MM.1S (cell line): ENCODE data around the gene ACOX3.
"Not testable (repeated sequence)": the region's sequence is repeated elsewhere in the genome, so short reads cannot be mapped to it uniquely, and the experiment has no call there.

Experiments used
- DNase-seq: peaks from one replicate; pipeline ENCODE4 v3.0.0-alpha.2; 2015
- H2AFZ ChIP-seq: fragments of 300-600 bp; sonication (generic); 2 replicates; pipeline ENCODE4 v1.6.0; 2016; ENCODE audit warnings: antibody characterized with exemption, low read length
- H3F3A ChIP-seq: fragments of 300-600 bp; sonication (generic); 2 replicates; pipeline ENCODE4 v1.6.1; 2016; ENCODE audit warnings: mild to moderate bottlenecking, antibody characterized with exemption, low read length, moderate library complexity, mixed read lengths; ENCODE audit not compliant: insufficient read depth
- H3K27ac ChIP-seq: fragments of 300-600 bp; sonication (generic); 2 replicates; pipeline ENCODE4 v1.5.1; 2016; ENCODE audit warnings: mild to moderate bottlenecking, low read length
- H3K27me3 ChIP-seq: fragments of 300-600 bp; sonication (generic); replicated peaks from 2 replicates; pipeline ENCODE4 v1.6.0; 2016; ENCODE audit warnings: low read length; ENCODE audit not compliant: insufficient read depth
- H3K36me3 ChIP-seq: fragments of 300-600 bp; sonication (generic); replicated peaks from 2 replicates; pipeline ENCODE4 v1.6.1; 2016; ENCODE audit warnings: mild to moderate bottlenecking, low read length, mixed read lengths; ENCODE audit not compliant: insufficient read depth
- H3K4me1 ChIP-seq: fragments of 300-600 bp; sonication (generic); 2 replicates; pipeline ENCODE4 v1.6.1; 2016; ENCODE audit warnings: low read length, mixed read lengths
- H3K4me2 ChIP-seq: fragments of 300-600 bp; sonication (generic); 2 replicates; pipeline ENCODE4 v1.6.0; 2016; ENCODE audit warnings: low read depth, low read length
- H3K4me3 ChIP-seq: fragments of 300-600 bp; sonication (generic); 2 replicates; pipeline ENCODE4 v1.5.1; 2016; ENCODE audit warnings: low read length, mixed read lengths
- H3K79me2 ChIP-seq: fragments of 300-600 bp; sonication (generic); 2 replicates; pipeline ENCODE4 v1.6.1; 2016; ENCODE audit warnings: mixed run types, low read length, mixed read lengths
- H3K9ac ChIP-seq: fragments of 300-600 bp; sonication (generic); 2 replicates; pipeline ENCODE4 v1.6.1; 2016; ENCODE audit warnings: low read length, mixed read lengths
- H3K9me2 ChIP-seq: fragments of 300-600 bp; sonication (generic); replicated peaks from 2 replicates; pipeline ENCODE4 v1.6.1; 2016; ENCODE audit warnings: mild to moderate bottlenecking, low read length, mixed read lengths; ENCODE audit not compliant: insufficient read depth
- H3K9me3 ChIP-seq: fragments of 300-600 bp; sonication (generic); replicated peaks from 2 replicates; pipeline ENCODE4 v1.6.1; 2016; ENCODE audit warnings: mild to moderate bottlenecking, low read length, mixed read lengths; ENCODE audit not compliant: insufficient read depth
- H4K20me1 ChIP-seq: fragments of 300-600 bp; sonication (generic); 2 replicates; pipeline ENCODE4 v1.6.1; 2016; ENCODE audit warnings: mild to moderate bottlenecking, low read length, moderate library complexity, mixed read lengths; ENCODE audit not compliant: insufficient read depth
- EZH2 ChIP-seq: fragments of 300-600 bp; sonication (generic); optimal IDR thresholded peaks from 2 replicates; pipeline ENCODE3; 2017; ENCODE audit warnings: low read depth, mild to moderate bottlenecking, antibody characterized with exemption, low read length, mixed read lengths
- EZH2phosphoT487 ChIP-seq: fragments of 300-600 bp; sonication (generic); IDR thresholded peaks from 2 replicates; pipeline ENCODE4 v1.6.1; 2018; ENCODE audit warnings: antibody characterized with exemption, low read length
- TF ChIP-seq, protein P1 (sequence below): fragments of 300-600 bp; sonication (generic); IDR thresholded peaks from 2 replicates; pipeline ENCODE4 v1.5.1; 2016; ENCODE audit warnings: antibody characterized with exemption, low read length, mixed read lengths

Gene ACOX3

DNA sequence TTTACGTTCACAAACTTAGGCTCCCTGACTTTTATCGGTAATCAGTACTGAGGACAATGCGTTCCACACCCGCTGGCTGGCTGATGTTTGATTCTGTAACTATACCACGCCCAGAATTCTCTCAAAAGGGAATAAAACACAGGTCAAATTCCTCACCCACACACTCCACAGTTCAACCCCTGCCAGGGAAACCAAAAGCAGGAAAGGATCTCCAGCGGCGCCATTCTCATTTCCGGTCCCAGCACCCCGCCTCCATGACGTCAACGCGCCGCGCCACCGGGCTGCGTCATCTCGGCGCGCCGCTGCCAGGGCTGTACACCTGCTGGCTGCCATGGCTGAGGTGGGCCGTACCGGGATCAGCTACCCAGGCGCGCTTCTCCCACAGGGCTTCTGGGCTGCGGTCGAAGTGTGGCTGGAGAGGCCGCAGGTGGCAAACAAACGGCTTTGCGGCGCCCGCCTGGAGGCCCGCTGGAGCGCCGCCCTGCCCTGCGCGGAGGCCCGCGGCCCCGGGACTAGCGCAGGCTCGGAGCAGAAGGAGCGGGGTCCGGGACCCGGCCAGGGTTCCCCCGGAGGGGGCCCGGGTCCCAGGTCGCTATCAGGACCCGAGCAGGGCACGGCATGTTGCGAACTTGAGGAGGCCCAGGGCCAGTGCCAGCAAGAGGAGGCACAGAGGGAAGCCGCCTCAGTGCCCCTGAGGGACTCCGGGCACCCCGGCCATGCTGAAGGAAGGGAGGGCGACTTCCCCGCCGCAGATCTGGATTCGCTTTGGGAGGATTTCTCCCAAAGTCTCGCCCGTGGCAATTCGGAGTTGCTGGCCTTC, at the start of gene ACOX3, which contains the start of gene TRMT44:
ACOX3 (minus strand) TSS at position 232 of the 820 bp plus-strand sequence. CDS start 24,202 bp downstream, outside the sequence.
TRMT44 (plus strand) TSS at position 286 of the 820 bp plus-strand sequence; CDS start at position 332, 46 bp downstream.
- Histone ChIP-seq H3K4me3 (peak within 1 kb of the TSS; percentile 82), H3K4me1 (peaks cover 26% of the 10 kb centered on the region), H3K27me3 (no peaks in the 10 kb centered on the region), H2AFZ (peak within 1 kb of the TSS; percentile 82), H3K4me2 (peak within 1 kb of the TSS; percentile 97), H3K36me3 (no peaks in the 10 kb centered on the region), H3K79me2 (peaks cover 82% of the 10 kb centered on the region), H4K20me1 (no peaks in the 10 kb centered on the region), H3K9me3 (no peaks in the 10 kb centered on the region), H3F3A (peaks cover 8% of the 10 kb centered on the region), H3K27ac (peak within 1 kb of the TSS; percentile 88), H3K9me2 (no peaks in the 10 kb centered on the region), H3K9ac (peak within 1 kb of the TSS; percentile 89)
- TF ChIP-seq, protein P1, sequence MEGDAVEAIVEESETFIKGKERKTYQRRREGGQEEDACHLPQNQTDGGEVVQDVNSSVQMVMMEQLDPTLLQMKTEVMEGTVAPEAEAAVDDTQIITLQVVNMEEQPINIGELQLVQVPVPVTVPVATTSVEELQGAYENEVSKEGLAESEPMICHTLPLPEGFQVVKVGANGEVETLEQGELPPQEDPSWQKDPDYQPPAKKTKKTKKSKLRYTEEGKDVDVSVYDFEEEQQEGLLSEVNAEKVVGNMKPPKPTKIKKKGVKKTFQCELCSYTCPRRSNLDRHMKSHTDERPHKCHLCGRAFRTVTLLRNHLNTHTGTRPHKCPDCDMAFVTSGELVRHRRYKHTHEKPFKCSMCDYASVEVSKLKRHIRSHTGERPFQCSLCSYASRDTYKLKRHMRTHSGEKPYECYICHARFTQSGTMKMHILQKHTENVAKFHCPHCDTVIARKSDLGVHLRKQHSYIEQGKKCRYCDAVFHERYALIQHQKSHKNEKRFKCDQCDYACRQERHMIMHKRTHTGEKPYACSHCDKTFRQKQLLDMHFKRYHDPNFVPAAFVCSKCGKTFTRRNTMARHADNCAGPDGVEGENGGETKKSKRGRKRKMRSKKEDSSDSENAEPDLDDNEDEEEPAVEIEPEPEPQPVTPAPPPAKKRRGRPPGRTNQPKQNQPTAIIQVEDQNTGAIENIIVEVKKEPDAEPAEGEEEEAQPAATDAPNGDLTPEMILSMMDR = no peak
- TF ChIP-seq EZH2 = no peak
- TF ChIP-seq EZH2phosphoT487 = no peak
- peak; percentile 87 for DNase-seq

DNA sequence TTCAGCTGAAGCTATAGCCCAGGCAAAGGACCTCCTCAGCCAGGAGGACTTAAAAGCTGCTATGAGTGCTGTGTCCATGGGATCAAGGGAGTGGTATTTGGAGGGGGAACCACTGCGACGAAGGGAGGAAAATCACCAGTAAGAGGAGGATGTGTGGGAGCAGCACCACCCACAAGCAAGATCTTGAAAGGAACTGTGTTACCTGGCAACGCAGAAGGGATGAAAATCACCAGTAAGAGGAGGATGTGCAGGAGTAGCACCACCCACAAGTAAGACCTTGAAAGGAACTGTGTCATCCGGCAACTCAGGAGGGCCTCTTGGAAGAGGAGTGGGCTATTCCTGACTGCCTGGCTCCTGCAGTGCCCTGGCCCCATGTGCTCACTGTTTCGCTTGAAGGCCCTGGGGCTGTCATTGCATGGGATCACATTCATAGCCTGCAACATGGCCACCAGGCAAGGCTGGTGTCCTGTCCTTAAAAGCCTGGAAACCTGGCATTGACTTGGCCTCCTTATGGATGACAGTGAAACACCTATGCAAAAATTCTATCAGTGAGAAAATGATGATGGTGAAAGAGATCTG, 48.4 kb upstream of the ACOX3 start:
- no peak for TF ChIP-seq EZH2
- TF ChIP-seq, protein P1 = no peak
- no peak for TF ChIP-seq EZH2phosphoT487
- no peaks in the 10 kb centered on the region for H3K27me3 ChIP-seq

DNA sequence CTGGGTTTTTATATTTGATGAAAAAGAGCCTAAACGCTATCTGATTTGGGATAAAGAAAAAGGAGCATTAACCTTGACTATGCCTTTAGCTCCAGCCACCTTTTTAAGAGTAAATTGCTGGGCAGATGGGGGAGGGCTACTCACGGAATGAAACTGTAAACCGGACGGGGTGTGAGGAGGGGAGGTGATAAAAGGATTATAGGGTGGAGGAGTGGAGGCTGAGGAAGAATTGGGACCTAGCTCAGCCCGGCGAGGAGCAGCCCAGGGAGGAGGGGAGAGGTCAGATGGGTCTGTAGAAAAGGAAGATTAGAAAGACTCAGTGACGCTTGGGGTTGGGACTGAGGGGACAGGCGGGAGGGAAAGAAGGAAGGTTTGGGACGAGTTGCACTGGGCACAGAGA, 46.1 kb upstream of the ACOX3 start:
- not testable (repeated sequence) for DNase-seq, H3K9me2 ChIP-seq, H3K4me1 ChIP-seq, H3K4me2 ChIP-seq, H3K9ac ChIP-seq, H2AFZ ChIP-seq, H3K36me3 ChIP-seq, H4K20me1 ChIP-seq, H3K27ac ChIP-seq, H3K4me3 ChIP-seq, H3K79me2 ChIP-seq, H3K9me3 ChIP-seq, H3K27me3 ChIP-seq, H3F3A ChIP-seq

More for the DNA sequence above, 48.4 kb upstream of the ACOX3 start:
- Histone ChIP-seq H3K4me1 (no peaks in the 10 kb centered on the region), H3K36me3 (no peaks in the 10 kb centered on the region), H3K27ac (no peak overlapping the region), H3K9me3 (no peaks in the 10 kb centered on the region), H3K4me2 (no peak overlapping the region), H3F3A (no peaks in the 10 kb centered on the region), H3K9me2 (no peaks in the 10 kb centered on the region), H2AFZ (no peak overlapping the region), H4K20me1 (no peaks in the 10 kb centered on the region), H3K9ac (no peak overlapping the region), H3K4me3 (no peak overlapping the region), H3K79me2 (no peaks in the 10 kb centered on the region)
- DNase-seq = no peak

DNA sequence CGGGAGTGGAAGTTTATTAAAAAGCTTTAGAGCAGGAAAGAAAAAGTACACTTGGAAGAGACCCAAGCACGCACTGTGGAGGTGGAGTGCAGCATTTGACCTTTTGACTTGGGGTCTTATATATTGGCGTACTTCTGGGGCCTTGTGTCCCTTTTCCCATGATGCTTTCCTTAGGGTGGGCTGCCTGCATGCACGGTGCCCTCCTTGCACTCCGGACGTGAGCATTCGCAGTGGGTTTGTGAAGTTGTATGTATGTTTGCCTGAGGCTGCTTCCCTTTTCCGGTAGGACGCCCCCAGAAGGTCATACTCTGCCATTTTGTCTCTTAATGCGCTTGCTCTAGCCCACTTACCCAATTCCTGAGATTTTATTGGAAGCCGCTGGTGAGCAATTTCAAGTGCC, 39.7 kb upstream of the ACOX3 start:
- Histone ChIP-seq H4K20me1 (no peaks in the 10 kb centered on the region), H3K79me2 (no peaks in the 10 kb centered on the region), H2AFZ (no peak overlapping the region), H3K27ac (no peak overlapping the region), H3K4me2 (no peak overlapping the region), H3K4me3 (no peak overlapping the region), H3K27me3 (no peaks in the 10 kb centered on the region), H3F3A (no peaks in the 10 kb centered on the region), H3K9me2 (no peaks in the 10 kb centered on the region), H3K9ac (no peak overlapping the region), H3K4me1 (no peaks in the 10 kb centered on the region), H3K36me3 (no peaks in the 10 kb centered on the region), H3K9me3 (no peaks in the 10 kb centered on the region)
- no peak for TF ChIP-seq EZH2
- TF ChIP-seq EZH2phosphoT487 = no peak
- TF ChIP-seq, protein P1 = no peak
- DNase-seq = no peak
